NB4 (cell line): ENCODE measurements around the gene POLR3B.

Source experiments
- MAX ChIP-seq: IDR thresholded peaks from 2 replicates; pipeline ENCODE4 v1.6.1; 2011; ENCODE audit warnings: low read depth, low read length
- TF ChIP-seq, protein P1 (sequence below): IDR thresholded peaks from one replicate; pipeline ENCODE4 v1.5.1; 2012; ENCODE audit warnings: low read depth, low read length

DNA sequence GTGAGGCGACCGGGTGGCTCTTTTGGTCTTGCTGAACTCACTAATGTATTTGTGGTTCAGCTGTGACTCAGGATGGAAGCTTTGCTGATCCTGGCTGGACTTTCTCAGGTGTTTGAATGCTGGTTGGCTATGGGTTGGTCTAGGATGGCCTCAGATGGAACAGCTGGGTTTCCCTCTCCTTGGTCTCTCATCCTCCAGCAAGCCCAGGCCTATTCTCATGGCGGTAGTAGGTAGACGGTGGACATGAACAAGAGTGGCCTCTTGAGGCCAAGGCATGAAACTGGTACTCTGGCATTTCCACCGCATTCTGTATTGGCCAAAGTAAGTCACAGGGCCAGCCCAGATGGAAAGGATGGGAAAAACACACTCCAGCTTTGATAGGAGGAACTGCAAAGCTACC, 11.8 kb upstream of the POLR3B start:
- TF ChIP-seq MAX = no peak
- TF ChIP-seq, protein P1, sequence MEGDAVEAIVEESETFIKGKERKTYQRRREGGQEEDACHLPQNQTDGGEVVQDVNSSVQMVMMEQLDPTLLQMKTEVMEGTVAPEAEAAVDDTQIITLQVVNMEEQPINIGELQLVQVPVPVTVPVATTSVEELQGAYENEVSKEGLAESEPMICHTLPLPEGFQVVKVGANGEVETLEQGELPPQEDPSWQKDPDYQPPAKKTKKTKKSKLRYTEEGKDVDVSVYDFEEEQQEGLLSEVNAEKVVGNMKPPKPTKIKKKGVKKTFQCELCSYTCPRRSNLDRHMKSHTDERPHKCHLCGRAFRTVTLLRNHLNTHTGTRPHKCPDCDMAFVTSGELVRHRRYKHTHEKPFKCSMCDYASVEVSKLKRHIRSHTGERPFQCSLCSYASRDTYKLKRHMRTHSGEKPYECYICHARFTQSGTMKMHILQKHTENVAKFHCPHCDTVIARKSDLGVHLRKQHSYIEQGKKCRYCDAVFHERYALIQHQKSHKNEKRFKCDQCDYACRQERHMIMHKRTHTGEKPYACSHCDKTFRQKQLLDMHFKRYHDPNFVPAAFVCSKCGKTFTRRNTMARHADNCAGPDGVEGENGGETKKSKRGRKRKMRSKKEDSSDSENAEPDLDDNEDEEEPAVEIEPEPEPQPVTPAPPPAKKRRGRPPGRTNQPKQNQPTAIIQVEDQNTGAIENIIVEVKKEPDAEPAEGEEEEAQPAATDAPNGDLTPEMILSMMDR = peak; percentile 68
